ENCODE results near the gene LONRF3. TPM values are rescaled to one million over a fixed set of nuclear protein-coding genes. Genes with fewer than 3 reads are reported as not detected.

The LONRF3 gene
- total and polyA plus RNA-seq, 2 donors (not counting 1 experiment from before 2014, with no cell fraction given) = 0.07 to 1.2 TPM

DNA sequence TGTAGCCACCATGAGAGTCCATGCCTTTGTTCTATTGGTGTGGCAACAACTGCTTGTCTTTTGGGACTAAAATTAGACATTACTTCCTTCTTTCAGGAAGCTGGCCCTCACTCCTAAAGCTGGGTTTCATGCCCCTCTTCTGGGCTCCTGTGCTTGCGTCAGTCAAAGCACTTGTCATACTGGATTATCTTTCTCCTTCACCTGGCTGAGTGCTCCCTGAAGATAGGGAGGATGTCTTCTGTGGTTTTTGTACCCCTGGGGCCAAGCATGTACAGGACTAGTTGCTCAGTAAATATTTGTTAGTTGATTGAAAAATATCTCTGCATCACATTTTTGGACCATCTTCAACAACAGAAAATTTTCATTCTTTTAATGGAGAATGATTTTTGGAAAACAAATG lies 26.1 kb upstream of the LONRF3 start:
- WGBS (ENCODE audit: insufficient coverage) = no CpG with 5 or more reads among the region's 1 CpG
- Histone ChIP-seq H3K79me2 (ENCODE audit: control insufficient read depth, insufficient read depth, low read length) (no peaks in the 10 kb centered on the region), H3K4me3 (ENCODE audit: control extremely low read depth in 1 of 5, extremely low read depth in 1 of 5, insufficient read depth in 1 of 5, low read depth in 2 of 5, low read length in 4 of 5) (no peak overlapping the region), H3K36me3 (replicated peaks in 1 of 2; ENCODE audit: control extremely low read depth in 1 of 2, control insufficient read depth in 1 of 2, extremely low read depth in 1 of 2, insufficient read depth in 2 of 2, low read length in 1 of 2) (no peaks in the 10 kb centered on the region), H3K9me3 (ENCODE audit: control extremely low read depth in 1 of 3, control insufficient read depth in 2 of 3, insufficient read depth in 1 of 3, low read length in 2 of 3) (no peaks in the 10 kb centered on the region), H4K20me1 (ENCODE audit: control insufficient read depth, insufficient read depth, low read length, poor library complexity, severe bottlenecking) (no peaks in the 10 kb centered on the region), H3K4me2 (replicated peaks; ENCODE audit: low read depth, low read length, poor library complexity, severe bottlenecking) (no peak overlapping the region), H3K27me3 (replicated peaks in 1 of 4; ENCODE audit: control extremely low read depth in 1 of 4, control insufficient read depth in 3 of 4, insufficient read depth in 4 of 4, low read length in 3 of 4) (no peaks in the 10 kb centered on the region), H2AFZ (ENCODE audit: insufficient read depth, low read depth, low read length, poor library complexity, severe bottlenecking) (no peak overlapping the region), H3K4me1 (ENCODE audit: control insufficient read depth in 2 of 2, insufficient read depth in 2 of 2, low read length in 2 of 2) (no peaks in the 10 kb centered on the region), H3K27ac (ENCODE audit: low read length in 2 of 2) (no peak overlapping the region), H3K9ac (ENCODE audit: low read length) (no peak overlapping the region)
- Mint-ChIP-seq H3K9me3 (ENCODE audit: insufficient read depth) (no peaks in the 10 kb centered on the region), H3K4me1 (no peaks in the 10 kb centered on the region), H3K27me3 (no peaks in the 10 kb centered on the region), H3K4me3 (no peak overlapping the region), H3K27ac (no peak overlapping the region)
- POLR2A ChIA-PET = no interaction called here
- ATAC-seq (ENCODE audit: low read depth) (no peak), DNase-seq (no peak)
- CTCF ChIA-PET = no interaction called here
- intact Hi-C loops (cut with micrococcal nuclease) = no loop called here
- TF ChIP-seq, protein P1, sequence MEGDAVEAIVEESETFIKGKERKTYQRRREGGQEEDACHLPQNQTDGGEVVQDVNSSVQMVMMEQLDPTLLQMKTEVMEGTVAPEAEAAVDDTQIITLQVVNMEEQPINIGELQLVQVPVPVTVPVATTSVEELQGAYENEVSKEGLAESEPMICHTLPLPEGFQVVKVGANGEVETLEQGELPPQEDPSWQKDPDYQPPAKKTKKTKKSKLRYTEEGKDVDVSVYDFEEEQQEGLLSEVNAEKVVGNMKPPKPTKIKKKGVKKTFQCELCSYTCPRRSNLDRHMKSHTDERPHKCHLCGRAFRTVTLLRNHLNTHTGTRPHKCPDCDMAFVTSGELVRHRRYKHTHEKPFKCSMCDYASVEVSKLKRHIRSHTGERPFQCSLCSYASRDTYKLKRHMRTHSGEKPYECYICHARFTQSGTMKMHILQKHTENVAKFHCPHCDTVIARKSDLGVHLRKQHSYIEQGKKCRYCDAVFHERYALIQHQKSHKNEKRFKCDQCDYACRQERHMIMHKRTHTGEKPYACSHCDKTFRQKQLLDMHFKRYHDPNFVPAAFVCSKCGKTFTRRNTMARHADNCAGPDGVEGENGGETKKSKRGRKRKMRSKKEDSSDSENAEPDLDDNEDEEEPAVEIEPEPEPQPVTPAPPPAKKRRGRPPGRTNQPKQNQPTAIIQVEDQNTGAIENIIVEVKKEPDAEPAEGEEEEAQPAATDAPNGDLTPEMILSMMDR (IDR thresholded peaks at IDR 0.05) = no peak
- TF ChIP-seq EZH2 (IDR thresholded peaks at IDR 0.05; ENCODE audit: borderline replicate concordance, insufficient read depth, low read depth, low read length, poor library complexity, severe bottlenecking) = no peak

DNA sequence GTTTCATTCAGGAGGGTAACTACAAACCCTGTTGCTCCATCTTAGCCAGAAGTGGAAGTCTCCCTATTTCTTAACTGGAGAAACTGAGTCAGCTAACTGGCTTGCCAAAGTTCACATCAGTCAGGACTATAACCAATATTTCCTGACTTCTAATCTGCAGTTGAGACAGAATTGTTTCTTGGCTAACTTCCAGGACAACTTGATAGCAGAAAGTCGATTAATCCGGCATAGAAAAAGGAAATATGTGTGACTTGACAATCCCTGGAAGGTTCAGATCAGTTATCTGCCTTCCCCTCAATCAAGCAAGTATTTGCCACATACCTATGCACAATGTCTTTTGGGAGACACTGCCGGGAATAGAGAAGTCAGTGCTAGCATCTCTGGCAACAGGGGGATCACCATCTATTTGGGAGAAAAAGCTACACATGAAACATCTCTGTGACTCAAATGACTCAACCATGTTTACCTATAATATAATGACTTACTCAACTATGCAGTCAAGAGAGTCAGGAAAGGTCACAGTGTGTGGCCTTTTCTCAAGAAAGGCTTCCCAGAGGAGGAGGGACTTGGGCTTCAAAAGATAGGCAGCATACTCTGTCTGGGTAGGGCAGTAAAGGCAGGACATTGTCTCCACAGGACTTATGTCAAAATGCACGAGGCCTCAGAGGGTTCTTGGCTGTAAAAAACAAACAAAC lies 12.4 kb upstream of the LONRF3 start:
- ATAC-seq (ENCODE audit: low read depth) = no peak
- DNase-seq = no peak
- Histone ChIP-seq H3K27ac (ENCODE audit: low read length in 2 of 2) (no peak overlapping the region), H3K79me2 (ENCODE audit: control insufficient read depth, insufficient read depth, low read length) (no peaks in the 10 kb centered on the region), H3K4me2 (replicated peaks; ENCODE audit: low read depth, low read length, poor library complexity, severe bottlenecking) (no peak overlapping the region), H3K4me3 (ENCODE audit: control extremely low read depth in 1 of 5, extremely low read depth in 1 of 5, insufficient read depth in 1 of 5, low read depth in 2 of 5, low read length in 4 of 5) (no peak overlapping the region), H3K4me1 (ENCODE audit: control insufficient read depth in 2 of 2, insufficient read depth in 2 of 2, low read length in 2 of 2) (no peaks in the 10 kb centered on the region), H2AFZ (ENCODE audit: insufficient read depth, low read depth, low read length, poor library complexity, severe bottlenecking) (no peak overlapping the region), H3K27me3 (replicated peaks in 1 of 4; ENCODE audit: control extremely low read depth in 1 of 4, control insufficient read depth in 3 of 4, insufficient read depth in 4 of 4, low read length in 3 of 4) (no peaks in the 10 kb centered on the region), H3K36me3 (replicated peaks in 1 of 2; ENCODE audit: control extremely low read depth in 1 of 2, control insufficient read depth in 1 of 2, extremely low read depth in 1 of 2, insufficient read depth in 2 of 2, low read length in 1 of 2) (no peaks in the 10 kb centered on the region), H3K9ac (ENCODE audit: low read length) (no peak overlapping the region), H3K9me3 (ENCODE audit: control extremely low read depth in 1 of 3, control insufficient read depth in 2 of 3, insufficient read depth in 1 of 3, low read length in 2 of 3) (no peaks in the 10 kb centered on the region), H4K20me1 (ENCODE audit: control insufficient read depth, insufficient read depth, low read length, poor library complexity, severe bottlenecking) (no peaks in the 10 kb centered on the region)
- H3K9me3 Mint-ChIP-seq (ENCODE audit: insufficient read depth) = no peaks in the 10 kb centered on the region
- no CpG with 5 or more reads among the region's 4 CpGs for WGBS (ENCODE audit: insufficient coverage)
- CTCF ChIA-PET = no interaction called here
- H3K27ac Mint-ChIP-seq = no peak overlapping the region
- TF ChIP-seq EZH2 (IDR thresholded peaks at IDR 0.05; ENCODE audit: borderline replicate concordance, insufficient read depth, low read depth, low read length, poor library complexity, severe bottlenecking) = no peak
- TF ChIP-seq, protein P1 (IDR thresholded peaks at IDR 0.05) = no peak
- H3K27me3 Mint-ChIP-seq = no peaks in the 10 kb centered on the region
- H3K4me1 Mint-ChIP-seq = no peaks in the 10 kb centered on the region
- intact Hi-C loops (cut with micrococcal nuclease) = no loop called here
- no peak overlapping the region for H3K4me3 Mint-ChIP-seq
- POLR2A ChIA-PET = no interaction called here
